HFF-Myc (cell line): Measurements from ENCODE around the gene FAM162A.
"Not testable (repeated sequence)": the region's sequence is repeated elsewhere in the genome, so short reads cannot be mapped to it uniquely, and the experiment has no call there.

ENCODE experiments used
- DNase-seq: peaks from one replicate; pipeline ENCODE4 v3.0.0-alpha.2; 2011; ENCODE audit warnings: low read depth; ENCODE audit errors: extremely low read depth
- H3K4me3 ChIP-seq: replicated peaks from 2 replicates; pipeline ENCODE4 v1.5.1; 2011; ENCODE audit warnings: low read depth, mild to moderate bottlenecking, control low read depth, low read length
- TF ChIP-seq, protein P1 (sequence below): IDR thresholded peaks from 2 replicates; pipeline ENCODE4 v1.5.1; 2012; ENCODE audit warnings: mild to moderate bottlenecking, low read depth, low read length, control low read depth; ENCODE audit errors: missing control alignments

The FAM162A gene

DNA sequence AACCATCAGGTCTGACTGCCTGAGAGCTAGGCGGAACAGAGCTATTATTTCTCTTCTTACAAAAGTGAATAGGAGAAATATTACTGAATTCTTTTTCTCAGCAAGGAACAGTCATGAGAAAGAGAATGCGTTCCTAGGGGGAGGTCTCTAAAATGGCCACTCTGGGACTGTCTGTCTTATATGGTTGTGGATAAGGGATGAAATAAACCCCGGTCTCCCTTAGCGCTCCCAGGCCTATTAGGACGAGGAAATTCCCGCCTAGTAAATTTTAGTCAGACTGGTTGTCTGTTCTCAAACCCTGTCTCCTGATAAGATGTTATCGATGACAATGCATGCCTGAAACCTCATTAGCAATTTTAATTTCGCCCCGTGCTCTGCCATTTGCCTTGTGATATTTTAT lies 52.0 kb downstream of the FAM162A start:
- no peak for DNase-seq
- TF ChIP-seq, protein P1, sequence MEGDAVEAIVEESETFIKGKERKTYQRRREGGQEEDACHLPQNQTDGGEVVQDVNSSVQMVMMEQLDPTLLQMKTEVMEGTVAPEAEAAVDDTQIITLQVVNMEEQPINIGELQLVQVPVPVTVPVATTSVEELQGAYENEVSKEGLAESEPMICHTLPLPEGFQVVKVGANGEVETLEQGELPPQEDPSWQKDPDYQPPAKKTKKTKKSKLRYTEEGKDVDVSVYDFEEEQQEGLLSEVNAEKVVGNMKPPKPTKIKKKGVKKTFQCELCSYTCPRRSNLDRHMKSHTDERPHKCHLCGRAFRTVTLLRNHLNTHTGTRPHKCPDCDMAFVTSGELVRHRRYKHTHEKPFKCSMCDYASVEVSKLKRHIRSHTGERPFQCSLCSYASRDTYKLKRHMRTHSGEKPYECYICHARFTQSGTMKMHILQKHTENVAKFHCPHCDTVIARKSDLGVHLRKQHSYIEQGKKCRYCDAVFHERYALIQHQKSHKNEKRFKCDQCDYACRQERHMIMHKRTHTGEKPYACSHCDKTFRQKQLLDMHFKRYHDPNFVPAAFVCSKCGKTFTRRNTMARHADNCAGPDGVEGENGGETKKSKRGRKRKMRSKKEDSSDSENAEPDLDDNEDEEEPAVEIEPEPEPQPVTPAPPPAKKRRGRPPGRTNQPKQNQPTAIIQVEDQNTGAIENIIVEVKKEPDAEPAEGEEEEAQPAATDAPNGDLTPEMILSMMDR = no peak
- H3K4me3 ChIP-seq = no peak overlapping the region

DNA sequence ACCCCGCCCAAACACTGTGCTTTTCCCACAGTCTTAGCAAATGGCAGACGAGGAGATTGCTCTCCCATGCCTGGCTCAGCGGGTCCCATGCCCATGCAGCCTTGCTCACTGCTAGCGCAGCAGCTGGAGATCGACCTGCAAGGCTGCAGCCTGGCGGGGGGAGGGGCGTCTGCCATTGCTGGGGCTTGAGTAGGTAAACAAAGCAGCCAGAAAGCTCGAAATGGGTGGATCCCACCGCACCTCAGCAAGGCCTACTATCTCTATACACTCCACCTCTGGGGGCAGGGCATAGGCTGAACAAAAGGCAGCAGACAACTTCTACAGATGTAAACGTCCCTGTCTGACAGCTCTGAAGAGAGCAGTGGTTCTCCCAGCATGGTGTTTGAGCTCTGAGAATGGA lies 59.1 kb downstream of the FAM162A start:
- H3K4me3 ChIP-seq = no peak overlapping the region
- TF ChIP-seq, protein P1 = no peak
- DNase-seq = no peak

DNA sequence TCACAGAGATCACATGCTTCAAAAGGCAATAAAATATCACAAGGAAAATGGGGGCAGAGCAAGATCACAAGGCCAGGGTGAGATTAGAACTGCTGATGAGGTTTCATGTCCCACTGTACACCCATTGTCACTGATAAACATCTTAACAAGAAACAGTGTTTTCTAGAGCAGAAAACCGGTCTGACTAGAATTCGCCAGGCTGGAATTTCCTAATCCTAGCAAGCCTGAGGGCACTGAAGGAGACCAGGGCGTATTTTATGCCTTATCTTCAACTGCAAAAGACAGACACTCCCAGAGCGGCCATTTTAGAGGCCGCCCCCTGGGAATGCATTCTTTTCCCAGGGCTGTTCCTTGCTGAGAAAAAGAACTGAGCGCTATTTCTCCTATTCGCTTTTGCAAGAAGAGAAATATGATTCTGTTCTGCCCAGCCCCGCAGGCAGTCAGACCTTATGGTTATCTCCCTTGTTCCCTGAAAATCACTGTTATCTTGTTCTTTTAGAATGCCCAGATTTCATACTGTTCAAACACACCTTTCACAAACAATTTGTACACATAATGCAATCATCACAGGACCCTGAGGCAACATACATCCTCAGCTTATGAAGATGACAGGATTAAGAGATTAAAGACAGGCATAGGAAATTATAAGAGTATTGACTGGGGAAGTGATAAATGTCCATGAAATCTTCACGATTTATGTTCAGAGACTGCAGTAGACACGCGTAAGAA lies 59.9 kb downstream of the FAM162A start:
- not testable (repeated sequence) for H3K4me3 ChIP-seq, DNase-seq

DNA sequence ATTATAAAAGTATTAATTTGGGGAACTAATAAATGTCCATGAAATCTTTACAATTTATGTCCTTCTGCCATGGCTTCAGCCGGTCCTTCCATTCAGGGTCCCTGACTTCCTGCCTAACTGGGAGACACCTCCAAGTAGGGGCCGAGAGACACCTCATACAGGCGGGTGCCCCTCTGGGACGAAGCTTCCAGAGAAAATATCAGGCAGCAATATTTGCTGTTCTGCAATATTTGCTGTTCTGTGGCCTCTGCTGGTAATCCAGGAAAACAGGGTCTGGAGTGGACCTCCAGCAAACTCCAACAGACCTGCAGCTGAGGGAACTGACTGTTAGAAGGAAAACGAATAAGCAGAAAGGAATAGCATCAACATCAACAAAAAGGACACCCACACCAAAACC lies 60.5 kb downstream of the FAM162A start:
- not testable (repeated sequence) for DNase-seq, H3K4me3 ChIP-seq

DNA sequence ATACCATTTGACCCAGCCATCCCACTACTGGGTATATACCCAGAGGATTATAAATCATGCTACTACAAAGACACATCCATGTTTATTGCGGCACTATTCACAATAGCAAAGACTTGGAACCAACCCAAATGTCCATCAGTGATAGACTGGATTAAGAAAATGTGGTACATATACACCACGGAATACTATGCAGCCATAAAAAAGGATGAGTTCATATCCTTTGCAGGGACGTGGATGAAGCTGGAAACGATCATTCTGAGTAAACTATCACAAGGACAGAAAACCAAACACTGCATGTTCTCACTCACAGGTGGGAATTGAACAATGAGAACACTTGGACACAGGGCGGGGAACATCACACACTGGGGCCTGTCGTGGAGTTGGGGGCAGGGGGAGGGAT lies 64.2 kb downstream of the FAM162A start:
- not testable (repeated sequence) for H3K4me3 ChIP-seq, DNase-seq

DNA sequence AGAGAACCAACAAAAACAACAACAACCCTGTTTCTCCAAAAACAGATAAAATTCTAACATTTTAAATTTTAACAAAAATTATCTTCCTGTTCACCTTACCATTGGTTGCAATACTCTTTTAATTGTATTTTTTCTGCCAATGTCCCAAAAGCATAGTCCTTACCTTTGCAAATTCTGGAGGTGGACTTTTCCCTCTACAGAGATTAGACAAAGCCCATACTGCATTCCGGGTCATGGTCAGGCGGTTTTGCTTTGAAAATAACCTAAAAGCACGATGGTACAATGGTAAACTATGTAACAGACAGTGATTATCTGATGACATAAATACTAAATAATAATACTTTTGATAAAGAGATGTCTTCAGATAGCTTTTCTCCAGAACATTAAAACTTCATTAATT lies 67.4 kb downstream of the FAM162A start:
- no peak overlapping the region for H3K4me3 ChIP-seq
- no peak for DNase-seq
- TF ChIP-seq, protein P1 = no peak

DNA sequence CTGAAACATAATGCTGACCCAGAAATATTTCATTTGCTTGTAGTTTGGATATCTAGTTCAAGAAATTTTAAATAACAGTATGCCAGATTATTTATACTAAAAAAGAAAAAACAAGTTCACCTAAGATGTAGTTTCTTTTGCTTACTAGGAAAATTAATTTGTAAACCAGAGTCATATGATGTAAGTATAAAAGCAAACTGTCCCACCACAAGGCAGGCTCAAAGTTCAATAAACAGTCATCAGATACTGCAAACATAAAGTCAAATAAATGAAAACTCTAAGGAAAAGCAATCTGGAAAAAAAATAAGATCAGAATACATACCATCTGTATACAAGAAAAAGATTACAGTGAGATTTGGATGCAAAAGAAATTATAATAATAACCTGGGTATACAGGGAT lies 72.1 kb downstream of the FAM162A start:
- H3K4me3 ChIP-seq = no peak overlapping the region
- no peak for DNase-seq
- TF ChIP-seq, protein P1 = no peak

DNA sequence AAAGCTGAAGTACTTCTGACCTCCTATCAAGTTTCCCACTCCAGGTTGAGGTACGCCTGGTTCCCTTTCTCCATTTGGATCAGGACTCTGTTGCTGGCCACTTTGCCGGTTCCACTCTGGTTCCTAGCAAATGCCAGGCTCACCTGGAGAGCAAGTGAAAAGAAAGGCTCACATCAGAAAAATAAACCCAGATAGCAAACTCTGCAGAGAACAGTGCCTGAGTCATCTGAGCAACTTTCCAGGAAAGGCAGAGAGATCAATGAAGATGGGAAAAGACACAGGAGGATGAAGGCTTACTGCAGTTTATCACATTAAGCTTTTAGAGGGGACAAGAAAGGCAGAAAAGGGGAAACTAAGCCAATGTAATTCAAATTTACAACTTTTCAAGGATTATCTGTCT lies 73.7 kb downstream of the FAM162A start:
- H3K4me3 ChIP-seq = no peak overlapping the region
- TF ChIP-seq, protein P1 = no peak
- no peak for DNase-seq
